ENCODE results near the gene AATF. TPM values are rescaled to one million over a fixed set of nuclear protein-coding genes. Genes with fewer than 3 reads are reported as not detected.

AATF gene
- total and polyA plus RNA-seq, 2 donors (not counting 1 experiment from before 2014, with no cell fraction given) = 23.9 to 54.8 TPM

GRCh38 chr17:36992701-36993100, 43.9 kb downstream of the AATF start:
- H3K27ac Mint-ChIP-seq = no peak overlapping the region
- Histone ChIP-seq H2AFZ (ENCODE audit: insufficient read depth, low read depth, low read length, poor library complexity, severe bottlenecking) (no peak overlapping the region), H3K4me3 (ENCODE audit: control extremely low read depth in 1 of 5, extremely low read depth in 1 of 5, insufficient read depth in 1 of 5, low read depth in 2 of 5, low read length in 4 of 5) (no peak overlapping the region), H3K4me2 (replicated peaks; ENCODE audit: low read depth, low read length, poor library complexity, severe bottlenecking) (no peak overlapping the region), H3K27ac (ENCODE audit: low read length in 2 of 2) (no peak overlapping the region), H3K79me2 (ENCODE audit: control insufficient read depth, insufficient read depth, low read length) (peaks cover 7% of the 10 kb centered on the region), H3K36me3 (replicated peaks in 1 of 2; ENCODE audit: control extremely low read depth in 1 of 2, control insufficient read depth in 1 of 2, extremely low read depth in 1 of 2, insufficient read depth in 2 of 2, low read length in 1 of 2) (peaks cover 15 to 76% of the 10 kb centered on the region in 2 experiments), H3K27me3 (replicated peaks in 1 of 4; ENCODE audit: control extremely low read depth in 1 of 4, control insufficient read depth in 3 of 4, insufficient read depth in 4 of 4, low read length in 3 of 4) (no peaks in the 10 kb centered on the region), H3K9me3 (ENCODE audit: control extremely low read depth in 1 of 3, control insufficient read depth in 2 of 3, insufficient read depth in 1 of 3, low read length in 2 of 3) (peaks cover 0 to 1% (median 0%) of the 10 kb centered on the region in 3 donors), H3K9ac (ENCODE audit: low read length) (no peak overlapping the region), H3K4me1 (ENCODE audit: control insufficient read depth in 2 of 2, insufficient read depth in 2 of 2, low read length in 2 of 2) (no peaks in the 10 kb centered on the region), H4K20me1 (ENCODE audit: control insufficient read depth, insufficient read depth, low read length, poor library complexity, severe bottlenecking) (peaks cover 9% of the 10 kb centered on the region)
- TF ChIP-seq EZH2 (IDR thresholded peaks at IDR 0.05; ENCODE audit: borderline replicate concordance, insufficient read depth, low read depth, low read length, poor library complexity, severe bottlenecking) (no peak), CTCF (IDR thresholded peaks at IDR 0.05) (no peak)
- no peaks in the 10 kb centered on the region for H3K9me3 Mint-ChIP-seq (ENCODE audit: insufficient read depth)
- CTCF ChIA-PET = no interaction called here
- ATAC-seq (ENCODE audit: low read depth) (no peak), DNase-seq (no peak)
- H3K27me3 Mint-ChIP-seq = no peaks in the 10 kb centered on the region
- intact Hi-C loops (cut with micrococcal nuclease) = no loop called here
- H3K4me1 Mint-ChIP-seq = no peaks in the 10 kb centered on the region
- H3K4me3 Mint-ChIP-seq = no peak overlapping the region
- no CpG with 5 or more reads among the region's 2 CpGs for WGBS (ENCODE audit: insufficient coverage)
- POLR2A ChIA-PET = no interaction called here

GRCh38 chr17:36993227-36993626, 44.5 kb downstream of the AATF start:
- no peak overlapping the region for H3K4me2 ChIP-seq (replicated peaks; ENCODE audit: low read depth, low read length, poor library complexity, severe bottlenecking)
- Mint-ChIP-seq H3K4me3 (no peak overlapping the region), H3K9me3 (ENCODE audit: insufficient read depth) (no peaks in the 10 kb centered on the region), H3K27ac (no peak overlapping the region), H3K27me3 (no peaks in the 10 kb centered on the region), H3K4me1 (no peaks in the 10 kb centered on the region)
- no peaks in the 10 kb centered on the region for H3K27me3 ChIP-seq (replicated peaks in 1 of 4; ENCODE audit: control extremely low read depth in 1 of 4, control insufficient read depth in 3 of 4, insufficient read depth in 4 of 4, low read length in 3 of 4)
- no peak overlapping the region for H3K9ac ChIP-seq (ENCODE audit: low read length)
- no peak overlapping the region for H3K4me3 ChIP-seq (ENCODE audit: control extremely low read depth in 1 of 5, extremely low read depth in 1 of 5, insufficient read depth in 1 of 5, low read depth in 2 of 5, low read length in 4 of 5)
- no peaks in the 10 kb centered on the region for H3K4me1 ChIP-seq (ENCODE audit: control insufficient read depth in 2 of 2, insufficient read depth in 2 of 2, low read length in 2 of 2)
- CTCF ChIA-PET = no interaction called here
- DNase-seq (no peak), ATAC-seq (ENCODE audit: low read depth) (no peak)
- peaks cover 7% of the 10 kb centered on the region for H3K79me2 ChIP-seq (ENCODE audit: control insufficient read depth, insufficient read depth, low read length)
- H3K36me3 ChIP-seq (replicated peaks in 1 of 2; ENCODE audit: control extremely low read depth in 1 of 2, control insufficient read depth in 1 of 2, extremely low read depth in 1 of 2, insufficient read depth in 2 of 2, low read length in 1 of 2) = peaks cover 16 to 76% of the 10 kb centered on the region in 2 experiments
- H2AFZ ChIP-seq (ENCODE audit: insufficient read depth, low read depth, low read length, poor library complexity, severe bottlenecking) = no peak overlapping the region
- peaks cover 9% of the 10 kb centered on the region for H4K20me1 ChIP-seq (ENCODE audit: control insufficient read depth, insufficient read depth, low read length, poor library complexity, severe bottlenecking)
- POLR2A ChIA-PET = no interaction called here
- intact Hi-C loops (cut with micrococcal nuclease) = no loop called here
- H3K27ac ChIP-seq (ENCODE audit: low read length in 2 of 2) = no peak overlapping the region
- TF ChIP-seq EZH2 (IDR thresholded peaks at IDR 0.05; ENCODE audit: borderline replicate concordance, insufficient read depth, low read depth, low read length, poor library complexity, severe bottlenecking) (no peak), CTCF (IDR thresholded peaks at IDR 0.05) (no peak)
- H3K9me3 ChIP-seq (ENCODE audit: control extremely low read depth in 1 of 3, control insufficient read depth in 2 of 3, insufficient read depth in 1 of 3, low read length in 2 of 3) = peaks cover 0 to 1% (median 0%) of the 10 kb centered on the region in 3 donors

Measured in B cell (primary cell).